Measurements from ENCODE around the gene MPPED1.

MPPED1 gene

DNA sequence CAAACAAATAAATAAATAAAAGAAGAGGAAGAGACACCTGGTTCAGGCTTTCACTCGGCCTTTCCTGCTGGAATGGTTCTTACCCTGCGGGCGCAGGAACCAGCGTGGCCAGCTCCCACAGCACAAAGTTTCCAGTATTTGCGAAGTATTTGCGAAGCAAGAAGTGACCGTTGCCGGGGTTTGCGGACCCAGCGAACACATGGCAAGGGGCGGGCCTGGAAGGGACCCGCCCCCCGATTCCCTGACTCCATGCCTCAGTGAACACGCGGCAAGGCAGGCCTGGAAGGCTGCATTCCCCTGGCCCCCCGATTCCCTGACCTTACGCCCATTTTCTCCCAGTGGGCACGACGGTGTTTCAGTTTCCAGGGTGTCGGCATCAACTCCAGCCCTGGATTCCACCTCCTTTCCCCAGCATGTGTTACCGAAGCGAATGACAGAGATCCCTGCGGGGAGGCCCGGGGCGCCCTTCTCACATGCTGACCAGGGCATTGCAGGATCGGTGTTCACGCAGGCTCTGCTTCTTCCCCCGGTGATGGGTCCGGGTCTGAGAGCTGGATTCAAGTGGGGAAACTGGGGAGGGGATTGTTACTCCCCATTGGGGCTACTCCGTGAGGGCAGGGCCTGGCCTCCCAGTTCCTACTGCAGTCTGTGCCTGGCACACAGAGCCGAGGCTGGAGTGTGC lies 102.8 kb downstream of the MPPED1 start:
- Mint-ChIP-seq H3K9me3 (no peaks in the 10 kb centered on the region), H3K4me3 (no peak overlapping the region), H3K27ac (no peak overlapping the region), H3K4me1 (no peaks in the 10 kb centered on the region), H3K36me3 (no peaks in the 10 kb centered on the region), H3K27me3 (no peaks in the 10 kb centered on the region)
- CTCF ChIA-PET = no interaction called here
- no peak for DNase-seq

DNA sequence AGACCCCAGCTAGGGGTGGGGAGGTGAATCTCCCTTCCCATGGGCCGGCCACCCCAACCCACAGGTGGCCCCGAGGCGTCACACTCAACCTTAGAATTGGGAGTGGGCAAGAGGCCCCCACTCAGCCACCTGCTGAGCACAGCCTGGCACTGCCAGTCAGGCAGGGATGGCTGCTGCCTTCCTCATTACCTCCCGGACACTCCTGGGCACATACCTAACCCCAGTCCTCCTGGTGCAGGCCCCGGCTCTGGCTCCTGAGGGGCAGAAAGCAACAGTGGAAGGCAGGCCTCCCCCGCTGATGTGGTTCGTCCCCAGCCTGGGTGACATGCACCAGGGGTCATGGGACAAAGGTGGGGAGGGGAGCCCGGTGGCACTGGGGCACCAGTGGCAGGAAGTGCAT lies 103.6 kb downstream of the MPPED1 start:
- CTCF ChIA-PET = no interaction called here
- H3K27ac Mint-ChIP-seq = no peak overlapping the region
- H3K36me3 Mint-ChIP-seq = no peaks in the 10 kb centered on the region
- no peak overlapping the region for H3K4me3 Mint-ChIP-seq
- DNase-seq = no peak
- H3K9me3 Mint-ChIP-seq = no peaks in the 10 kb centered on the region
- no peaks in the 10 kb centered on the region for H3K4me1 Mint-ChIP-seq
- H3K27me3 Mint-ChIP-seq = no peaks in the 10 kb centered on the region

DNA sequence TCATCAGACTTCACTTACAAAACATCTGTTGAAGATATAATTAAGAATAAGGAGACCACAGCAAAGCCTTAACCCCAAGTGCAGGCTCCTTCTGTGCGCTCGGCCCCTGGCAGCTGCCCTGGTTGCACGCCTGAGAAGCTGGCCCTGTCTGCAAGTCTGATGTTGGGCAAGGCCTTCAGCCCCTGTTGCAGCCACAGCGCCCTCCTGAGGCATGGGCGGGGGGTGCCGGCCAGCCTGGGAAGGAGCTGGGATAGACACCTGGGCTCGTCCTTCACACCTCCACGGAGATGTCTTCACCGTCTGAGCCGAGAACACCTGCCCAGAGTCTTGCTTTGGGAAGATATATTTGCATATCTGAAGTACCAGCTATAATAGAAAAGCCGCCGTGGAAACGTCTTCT lies 104.1 kb downstream of the MPPED1 start:
- no peaks in the 10 kb centered on the region for H3K9me3 Mint-ChIP-seq
- H3K27me3 Mint-ChIP-seq = no peaks in the 10 kb centered on the region
- no peak overlapping the region for H3K27ac Mint-ChIP-seq
- DNase-seq = no peak
- H3K4me1 Mint-ChIP-seq = no peaks in the 10 kb centered on the region
- no peaks in the 10 kb centered on the region for H3K36me3 Mint-ChIP-seq
- H3K4me3 Mint-ChIP-seq = no peak overlapping the region
- CTCF ChIA-PET = no interaction called here

DNA sequence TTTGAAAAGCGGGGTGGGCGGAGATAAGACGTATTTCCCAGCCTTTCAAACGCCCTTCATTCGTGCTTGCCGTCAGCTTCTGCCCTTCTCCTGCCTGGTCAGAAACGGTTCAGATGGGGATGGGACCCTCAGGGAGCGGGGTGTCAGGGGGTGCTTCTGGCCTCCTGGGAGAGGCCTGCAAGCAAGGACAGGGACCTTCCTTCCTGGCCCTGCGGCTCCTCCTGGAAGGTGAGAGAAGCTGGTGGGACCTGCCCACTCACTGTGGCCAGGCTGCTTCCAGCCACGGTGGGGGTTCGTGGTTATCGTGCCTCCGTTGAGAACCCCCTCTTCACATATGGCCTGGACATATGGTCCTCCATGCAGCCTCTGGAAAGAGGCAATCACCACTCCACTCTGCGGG lies 104.6 kb downstream of the MPPED1 start:
- CTCF ChIA-PET = no interaction called here
- no peak overlapping the region for H3K27ac Mint-ChIP-seq
- no peaks in the 10 kb centered on the region for H3K4me1 Mint-ChIP-seq
- H3K36me3 Mint-ChIP-seq = no peaks in the 10 kb centered on the region
- no peaks in the 10 kb centered on the region for H3K9me3 Mint-ChIP-seq
- no peaks in the 10 kb centered on the region for H3K27me3 Mint-ChIP-seq
- no peak for DNase-seq
- no peak overlapping the region for H3K4me3 Mint-ChIP-seq

DNA sequence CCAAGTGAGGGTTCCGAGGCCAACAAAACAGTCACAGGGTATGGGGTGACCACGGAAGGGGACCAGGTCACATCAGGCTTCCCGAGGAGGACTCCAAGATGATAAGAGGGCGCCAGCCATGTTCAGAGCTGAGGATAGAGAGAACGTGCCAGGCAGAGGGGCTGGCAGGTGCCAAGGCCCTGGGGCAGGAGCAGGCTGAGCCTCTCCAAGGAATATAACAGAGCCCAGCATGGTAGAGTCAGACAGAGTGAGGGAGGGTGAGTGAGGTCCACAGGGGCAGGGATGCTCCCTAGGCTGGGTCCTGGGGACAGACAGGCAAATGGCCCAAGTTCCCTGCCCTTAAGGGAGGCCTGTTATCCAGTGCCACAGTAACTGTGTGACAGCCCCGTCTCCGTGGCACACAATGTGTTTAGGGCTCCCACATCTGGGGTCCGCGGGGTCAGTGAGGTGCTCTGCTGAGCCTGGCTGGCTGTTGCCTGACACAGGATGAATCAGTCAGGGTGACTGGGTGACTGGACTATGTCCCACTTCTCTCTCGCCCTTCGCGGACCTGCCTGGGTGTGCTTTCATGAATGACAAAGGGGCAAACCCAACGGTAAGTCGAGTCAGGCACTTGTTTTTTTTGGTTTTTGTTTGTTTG lies 105.3 kb downstream of the MPPED1 start:
- CTCF ChIA-PET = no interaction called here
- Mint-ChIP-seq H3K27ac (no peak overlapping the region), H3K9me3 (no peaks in the 10 kb centered on the region), H3K4me3 (no peak overlapping the region), H3K36me3 (no peaks in the 10 kb centered on the region), H3K4me1 (no peaks in the 10 kb centered on the region), H3K27me3 (no peaks in the 10 kb centered on the region)
- no peak for DNase-seq

DNA sequence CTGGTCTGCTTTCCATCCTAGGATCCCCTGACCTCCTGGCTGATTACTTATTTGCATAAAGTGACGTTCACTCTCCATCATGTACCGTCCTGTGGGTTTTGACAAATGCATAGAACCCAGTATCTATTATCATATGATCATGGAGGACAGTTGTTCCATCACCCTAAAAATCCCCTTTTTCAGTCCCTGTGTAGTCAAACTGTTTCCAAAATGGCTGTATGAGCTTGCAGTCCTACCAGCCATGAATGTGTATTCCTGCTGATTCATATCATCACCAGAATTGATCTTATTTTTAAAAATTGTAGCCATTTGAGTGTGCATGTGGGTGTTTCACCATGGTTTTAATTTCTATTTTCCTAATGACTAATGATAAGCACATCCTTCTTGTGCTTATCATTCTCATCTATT lies 108.8 kb downstream of the MPPED1 start:
- Mint-ChIP-seq H3K4me3 (no peak overlapping the region), H3K27me3 (no peaks in the 10 kb centered on the region), H3K36me3 (no peaks in the 10 kb centered on the region), H3K27ac (no peak overlapping the region), H3K4me1 (no peaks in the 10 kb centered on the region), H3K9me3 (no peaks in the 10 kb centered on the region)
- CTCF ChIA-PET = no interaction called here
- DNase-seq = no peak

DNA sequence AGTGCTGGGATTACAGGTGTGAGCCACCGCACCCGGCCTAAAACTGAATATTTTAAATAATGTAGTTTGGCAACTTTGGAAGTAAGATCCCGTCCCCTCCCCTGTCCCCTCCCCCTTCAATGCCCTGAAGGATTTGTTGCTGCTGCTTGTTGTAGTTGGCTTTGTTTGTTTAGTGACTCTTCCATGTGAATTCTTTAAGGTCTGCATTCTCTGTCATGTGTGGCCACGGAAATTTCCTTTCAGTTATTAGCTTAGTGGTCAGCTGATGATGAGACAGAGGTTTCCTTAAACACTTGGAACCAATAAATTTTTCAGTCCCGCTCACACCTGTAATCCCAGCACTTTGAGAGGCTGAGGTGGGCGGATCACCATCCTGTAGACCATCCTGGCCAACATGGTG lies 109.9 kb downstream of the MPPED1 start:
- Mint-ChIP-seq H3K27me3 (no peaks in the 10 kb centered on the region), H3K36me3 (no peaks in the 10 kb centered on the region), H3K27ac (no peak overlapping the region), H3K4me3 (no peak overlapping the region), H3K9me3 (no peaks in the 10 kb centered on the region), H3K4me1 (no peaks in the 10 kb centered on the region)
- no peak for DNase-seq
- CTCF ChIA-PET = no interaction called here

DNA sequence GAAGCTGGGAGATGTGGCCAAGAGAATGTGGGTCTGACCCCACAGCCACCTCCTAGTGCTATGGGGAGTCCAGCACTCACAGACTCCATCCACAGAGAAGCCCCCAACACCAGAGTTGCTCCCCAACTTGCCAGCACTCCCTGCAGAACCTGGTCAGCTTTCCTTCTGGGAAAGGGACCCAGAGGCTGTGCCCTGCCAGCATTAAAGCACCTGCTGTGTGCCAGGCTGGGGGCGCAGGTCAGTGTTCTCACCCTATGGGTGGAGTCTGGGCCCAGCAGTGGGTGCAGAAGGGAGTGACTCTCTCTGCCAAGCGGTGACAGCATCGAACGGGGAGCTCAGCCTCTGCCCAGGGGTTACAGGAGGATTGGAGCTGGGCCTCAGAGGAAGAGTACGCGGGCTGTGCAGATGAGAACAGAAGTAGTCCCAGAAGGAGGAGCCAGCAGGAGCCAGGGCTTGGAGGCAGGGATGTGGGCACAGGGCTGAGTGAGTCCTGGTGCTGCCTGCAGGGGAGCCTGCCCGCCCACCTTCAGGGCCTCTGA lies 114.4 kb downstream of the MPPED1 start:
- H3K9me3 Mint-ChIP-seq = no peaks in the 10 kb centered on the region
- H3K36me3 Mint-ChIP-seq = no peaks in the 10 kb centered on the region
- DNase-seq = no peak
- CTCF ChIA-PET = no interaction called here
- no peak overlapping the region for H3K27ac Mint-ChIP-seq
- H3K27me3 Mint-ChIP-seq = peaks cover 8% of the 10 kb centered on the region
- H3K4me3 Mint-ChIP-seq = no peak overlapping the region
- H3K4me1 Mint-ChIP-seq = peaks cover 2% of the 10 kb centered on the region

DNA sequence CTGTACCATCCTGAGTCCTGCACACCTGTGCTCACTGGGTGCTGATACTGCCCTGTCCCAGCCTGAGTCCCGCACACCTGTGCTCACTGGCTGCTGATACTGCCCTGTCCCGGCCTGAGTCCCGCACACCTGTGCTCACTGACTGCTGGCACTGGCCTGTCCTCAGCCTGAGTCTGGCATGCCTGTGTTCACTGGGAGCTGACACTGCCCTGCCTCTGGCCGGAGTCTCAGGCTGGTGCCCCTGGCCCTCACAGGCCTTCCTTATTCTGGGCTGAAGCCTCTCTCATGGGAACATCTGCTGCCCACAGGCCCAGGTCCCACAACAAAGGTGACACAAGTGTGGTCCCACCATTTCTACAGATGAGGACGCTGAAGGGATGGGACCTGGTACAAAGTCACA lies 115.1 kb downstream of the MPPED1 start:
- Mint-ChIP-seq H3K9me3 (no peaks in the 10 kb centered on the region), H3K4me1 (peaks cover 2% of the 10 kb centered on the region), H3K27ac (no peak overlapping the region), H3K27me3 (peaks cover 8% of the 10 kb centered on the region), H3K4me3 (no peak overlapping the region), H3K36me3 (no peaks in the 10 kb centered on the region)
- no peak for DNase-seq
- CTCF ChIA-PET = no interaction called here

DNA sequence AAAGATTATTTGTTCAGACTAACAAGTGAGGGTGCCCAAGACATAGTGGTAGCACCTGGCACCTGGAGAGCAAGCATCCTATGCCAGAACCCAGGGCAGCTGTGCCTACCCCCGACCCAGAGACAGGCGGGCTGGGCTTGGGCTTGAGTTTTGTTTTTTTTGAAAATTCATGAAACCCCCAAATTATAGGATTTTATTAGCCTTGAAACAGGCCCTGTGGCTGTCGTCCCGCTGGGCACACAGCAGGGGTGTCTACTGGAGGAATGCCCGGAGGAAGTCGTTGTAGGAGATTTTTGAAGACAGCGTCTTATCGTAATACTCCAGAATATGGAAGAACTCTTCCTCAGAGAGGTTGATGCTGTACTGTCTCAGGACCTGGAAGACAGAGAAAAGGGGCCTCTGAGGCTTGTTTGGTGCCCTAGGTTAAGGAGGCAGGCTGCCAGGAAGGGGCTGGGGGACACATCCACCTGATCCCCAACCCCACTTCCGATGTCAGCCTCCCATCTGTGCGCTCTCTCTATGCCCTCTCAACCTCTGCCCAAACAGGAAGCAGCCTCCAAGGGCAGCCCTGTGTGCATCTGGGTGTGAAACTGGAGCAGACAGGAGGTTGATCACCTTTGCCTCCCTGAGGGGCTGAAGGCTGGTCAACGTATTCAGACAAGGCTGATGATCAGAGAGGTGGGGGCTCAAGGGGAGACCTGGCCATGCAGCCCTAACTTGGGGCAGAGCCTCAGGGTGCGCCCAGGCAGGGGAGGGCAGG lies 117.0 kb downstream of the MPPED1 start:
- CTCF ChIA-PET = no interaction called here
- no peak overlapping the region for H3K27ac Mint-ChIP-seq
- no peak for DNase-seq
- peaks cover 8% of the 10 kb centered on the region for H3K27me3 Mint-ChIP-seq
- H3K9me3 Mint-ChIP-seq = no peaks in the 10 kb centered on the region
- H3K4me1 Mint-ChIP-seq = peaks cover 2% of the 10 kb centered on the region
- no peak overlapping the region for H3K4me3 Mint-ChIP-seq
- no peaks in the 10 kb centered on the region for H3K36me3 Mint-ChIP-seq

DNA sequence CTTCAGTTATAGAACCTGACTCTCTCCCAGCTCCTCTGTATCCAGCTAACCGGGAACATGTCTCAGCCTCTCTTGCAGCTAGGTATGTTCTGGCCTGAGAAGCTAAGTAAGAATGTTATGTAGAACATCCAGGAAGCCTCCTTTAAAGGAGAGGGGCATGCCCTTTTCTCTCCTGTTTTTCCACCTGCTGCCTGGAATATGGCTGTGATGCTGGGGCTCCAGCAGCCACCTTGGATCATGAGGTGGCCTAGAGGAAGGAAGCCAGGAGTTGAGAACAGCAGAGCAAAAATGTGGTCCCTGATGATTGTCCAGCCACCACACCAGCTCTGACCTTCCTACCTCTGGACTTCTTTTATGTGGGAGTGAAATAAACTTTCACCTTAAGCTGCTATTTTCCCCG lies 117.6 kb downstream of the MPPED1 start:
- peaks cover 2% of the 10 kb centered on the region for H3K4me1 Mint-ChIP-seq
- no peak overlapping the region for H3K27ac Mint-ChIP-seq
- H3K27me3 Mint-ChIP-seq = peaks cover 8% of the 10 kb centered on the region
- H3K36me3 Mint-ChIP-seq = no peaks in the 10 kb centered on the region
- H3K9me3 Mint-ChIP-seq = no peaks in the 10 kb centered on the region
- DNase-seq = no peak
- CTCF ChIA-PET = no interaction called here
- H3K4me3 Mint-ChIP-seq = no peak overlapping the region

DNA sequence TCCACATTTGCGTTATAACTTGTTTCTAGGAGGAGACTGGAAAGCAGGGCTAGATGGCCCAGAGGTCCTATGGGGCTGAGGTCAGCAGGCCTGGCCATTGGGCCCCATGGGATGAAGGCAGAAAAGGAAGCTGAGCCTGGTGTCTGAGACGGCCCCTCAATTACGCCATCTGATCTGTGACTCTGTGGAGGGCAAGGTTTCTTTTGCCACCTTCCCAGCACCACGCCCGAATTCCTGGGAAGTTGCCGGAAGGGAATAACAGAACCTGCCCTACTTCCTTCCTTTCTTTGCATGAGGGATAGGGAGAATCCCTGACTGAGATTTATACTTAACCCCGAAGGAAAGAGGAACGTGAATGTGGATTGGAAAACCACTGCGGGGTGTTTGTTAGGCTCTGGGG lies 118.1 kb downstream of the MPPED1 start:
- CTCF ChIA-PET = no interaction called here
- DNase-seq = no peak
- no peaks in the 10 kb centered on the region for H3K36me3 Mint-ChIP-seq
- no peaks in the 10 kb centered on the region for H3K9me3 Mint-ChIP-seq
- H3K27ac Mint-ChIP-seq = no peak overlapping the region
- peaks cover 8% of the 10 kb centered on the region for H3K27me3 Mint-ChIP-seq
- H3K4me3 Mint-ChIP-seq = no peak overlapping the region
- H3K4me1 Mint-ChIP-seq = peaks cover 2% of the 10 kb centered on the region

DNA sequence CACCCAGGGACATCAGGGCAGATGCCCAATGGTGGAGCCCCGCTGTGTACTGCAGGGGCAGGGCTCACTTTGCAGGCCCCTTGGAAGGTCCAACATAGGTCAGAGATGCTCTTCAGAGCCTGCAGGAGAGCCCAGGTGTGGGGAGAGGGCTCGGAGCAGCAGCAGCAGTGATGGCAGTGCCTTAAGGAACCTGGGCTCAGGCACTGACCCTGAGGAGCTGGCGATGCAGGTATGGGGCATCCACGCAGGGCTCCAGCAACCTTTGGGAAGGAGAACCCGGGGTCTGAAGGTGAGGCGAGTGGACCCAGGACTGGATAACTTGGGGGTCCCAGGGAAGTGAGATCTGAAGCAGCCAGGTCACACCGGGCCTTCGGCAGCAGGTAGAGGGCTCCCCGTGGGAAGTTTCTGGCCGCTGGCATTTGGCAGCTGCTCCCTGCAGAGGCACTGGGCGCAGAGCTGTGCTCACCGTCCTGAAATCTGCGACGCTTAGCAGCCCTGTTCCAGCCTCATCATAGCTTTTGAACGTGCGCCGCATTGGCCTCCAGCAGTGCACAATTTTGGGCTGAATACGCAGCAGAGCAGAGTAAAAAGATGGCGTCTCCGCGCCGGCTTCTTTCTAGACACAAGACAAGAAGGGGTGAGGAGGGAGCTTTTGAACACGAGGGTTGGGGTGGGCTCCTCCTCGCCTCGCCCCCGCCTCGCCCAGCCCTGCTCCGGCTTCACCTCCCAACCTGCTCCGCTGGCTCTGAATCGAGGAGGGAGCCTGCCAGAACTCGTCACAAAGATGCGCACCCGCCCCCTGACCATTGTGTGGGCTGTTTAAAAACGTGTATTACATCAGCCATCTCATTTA lies 118.8 kb downstream of the MPPED1 start:
- CTCF ChIA-PET = no interaction called here
- H3K27me3 Mint-ChIP-seq = peaks cover 11% of the 10 kb centered on the region
- no peak overlapping the region for H3K4me3 Mint-ChIP-seq
- H3K9me3 Mint-ChIP-seq = no peaks in the 10 kb centered on the region
- H3K36me3 Mint-ChIP-seq = no peaks in the 10 kb centered on the region
- H3K27ac Mint-ChIP-seq = no peak overlapping the region
- DNase-seq = no peak
- peaks cover 2% of the 10 kb centered on the region for H3K4me1 Mint-ChIP-seq

DNA sequence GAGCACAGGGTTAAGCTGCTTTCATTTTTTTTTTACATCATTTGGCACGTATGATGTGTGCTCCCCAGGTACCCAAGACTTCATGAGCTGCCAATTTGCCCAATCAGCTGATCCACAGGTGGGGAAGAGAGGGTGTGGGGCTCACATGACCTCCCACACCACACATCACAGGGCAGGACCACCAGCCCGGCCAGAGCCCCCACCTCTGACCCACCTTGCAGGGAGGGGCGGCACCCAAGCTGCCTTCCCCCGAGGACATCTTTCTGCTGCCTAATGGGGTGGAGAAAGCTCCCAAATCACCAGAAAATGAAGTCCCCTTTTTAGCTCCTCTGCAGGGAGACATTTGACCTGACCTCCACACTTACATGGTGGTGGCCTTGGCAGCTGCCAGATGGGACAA lies 119.8 kb downstream of the MPPED1 start:
- CTCF ChIA-PET = no interaction called here
- Mint-ChIP-seq H3K27me3 (peaks cover 12% of the 10 kb centered on the region), H3K36me3 (no peaks in the 10 kb centered on the region), H3K4me3 (no peak overlapping the region), H3K27ac (no peak overlapping the region), H3K4me1 (peaks cover 2% of the 10 kb centered on the region), H3K9me3 (no peaks in the 10 kb centered on the region)
- DNase-seq = no peak
